GM06990 (cell line): Measurements from ENCODE around the gene TMEM169.

Experiments
- DNase-seq: peaks from one replicate; pipeline ENCODE4 v3.0.0-alpha.2; 2011; ENCODE audit not compliant: insufficient read length; ENCODE audit errors: extremely low read depth
- H3K27me3 ChIP-seq: replicated peaks from 2 replicates; pipeline ENCODE4 v1.6.0; 2011; ENCODE audit warnings: low read length; ENCODE audit not compliant: control insufficient read depth, insufficient read depth
- H3K36me3 ChIP-seq: 2 replicates; pipeline ENCODE4 v1.5.1; 2011; ENCODE audit warnings: low read length; ENCODE audit not compliant: control insufficient read depth, insufficient read depth
- H3K4me3 ChIP-seq: replicated peaks from 2 replicates; pipeline ENCODE4 v1.5.1; 2011; ENCODE audit warnings: low read depth, mild to moderate bottlenecking, control low read depth, low read length
- CTCF ChIP-seq: IDR thresholded peaks from 2 replicates; pipeline ENCODE4 v1.5.1; 2011; ENCODE audit warnings: low read length, control low read depth, mild to moderate bottlenecking, inconsistent platforms; ENCODE audit not compliant: insufficient read depth, poor library complexity, severe bottlenecking

Gene TMEM169

GRCh38 chr2:216118474-216118873, 36.8 kb downstream of the TMEM169 start:
- TF ChIP-seq CTCF, result no peak

GRCh38 chr2:216119146-216119545, 37.4 kb downstream of the TMEM169 start:
- Histone ChIP-seq H3K4me3 (no peak overlapping the region), H3K27me3 (no peaks in the 10 kb centered on the region), H3K36me3 (peaks cover 22% of the 10 kb centered on the region)
- no peak for TF ChIP-seq CTCF
- no peak for DNase-seq

More at GRCh38 chr2:216118474-216118873, 36.8 kb downstream of the TMEM169 start:
- Histone ChIP-seq H3K36me3 (peaks cover 24% of the 10 kb centered on the region), H3K4me3 (no peak overlapping the region), H3K27me3 (no peaks in the 10 kb centered on the region)
- no peak for DNase-seq

- Histone ChIP-seq H3K36me3 (peaks cover 20% of the 10 kb centered on the region), H3K27me3 (no peaks in the 10 kb centered on the region), H3K4me3 (no peak overlapping the region)
- DNase-seq, result no peak
- TF ChIP-seq CTCF, result no peak
Measured at GRCh38 chr2:216119986-216120385, 38.3 kb downstream of the TMEM169 start.

- no peak for TF ChIP-seq CTCF
- Histone ChIP-seq H3K27me3 (no peaks in the 10 kb centered on the region), H3K4me3 (no peak overlapping the region), H3K36me3 (peaks cover 18% of the 10 kb centered on the region)
- no peak for DNase-seq
Measured at GRCh38 chr2:216121255-216121654, 39.5 kb downstream of the TMEM169 start.

- Histone ChIP-seq H3K4me3 (no peak overlapping the region), H3K36me3 (peaks cover 11% of the 10 kb centered on the region), H3K27me3 (no peaks in the 10 kb centered on the region)
- no peak for TF ChIP-seq CTCF
- no peak for DNase-seq
Measured at GRCh38 chr2:216126943-216127342, 45.2 kb downstream of the TMEM169 start.

- DNase-seq, result no peak
- Histone ChIP-seq H3K4me3 (no peak overlapping the region), H3K27me3 (no peaks in the 10 kb centered on the region), H3K36me3 (peaks cover 22% of the 10 kb centered on the region)
- no peak for TF ChIP-seq CTCF
Measured at GRCh38 chr2:216130346-216130971, 48.7 kb downstream of the TMEM169 start.
